Small intestine (tissue), 7 donors: Measurements from ENCODE around the gene TRAF2. TPM values are rescaled to one million over a fixed set of nuclear protein-coding genes. Genes with fewer than 3 reads are reported as not detected.
A peak's percentile ranks its signal among the peaks of the same experiment; 100 is the strongest.

Experiments used
- DNase-seq, 2 donors: peaks; one replicate each; pipeline versions ENCODE4 v3.0.0 to v3.0.0-alpha.2; 2013
- FAIRE-seq: peaks from 2 replicates; lab custom pipeline; 2012; peaks lifted over from hg19 to GRCh38; lab: Jason Lieb, UNC
- H3K27ac ChIP-seq, 3 donors: one replicate each; pipeline ENCODE4 v1.5.1; 2013; ENCODE audit warnings: low read length in 2 of 3, mild to moderate bottlenecking in 2 of 3, control low read depth in 1 of 3, inconsistent platforms in 1 of 3, low read depth in 1 of 3, moderate library complexity in 1 of 3
- H3K27me3 ChIP-seq, 3 donors: one replicate each; pipeline ENCODE4 v1.6.1; 2013; ENCODE audit warnings: low read length in 3 of 3, inconsistent platforms in 1 of 3; ENCODE audit not compliant: control insufficient read depth in 3 of 3, insufficient read depth in 3 of 3
- H3K36me3 ChIP-seq, 3 donors: one replicate each; pipeline ENCODE4 v1.6.1; 2013; ENCODE audit warnings: low read length in 3 of 3, inconsistent platforms in 1 of 3, low read depth in 1 of 3, mild to moderate bottlenecking in 1 of 3, moderate library complexity in 1 of 3; ENCODE audit not compliant: control insufficient read depth in 3 of 3, insufficient read depth in 2 of 3
- H3K4me1 ChIP-seq, 3 donors: one replicate each; pipeline ENCODE4 v1.6.1; 2013; ENCODE audit warnings: low read length in 2 of 3, inconsistent platforms in 1 of 3, low read depth in 1 of 3, mild to moderate bottlenecking in 1 of 3, moderate library complexity in 1 of 3; ENCODE audit not compliant: control insufficient read depth in 3 of 3, insufficient read depth in 2 of 3
- H3K4me3 ChIP-seq, 3 donors: one replicate each; pipeline ENCODE4 v1.5.1; 2013; ENCODE audit warnings: low read length in 3 of 3, control low read depth in 1 of 3, inconsistent platforms in 1 of 3, low read depth in 1 of 3, mild to moderate bottlenecking in 1 of 3, moderate library complexity in 1 of 3
- H3K9me3 ChIP-seq, 2 donors: one replicate each; pipeline ENCODE4 v1.6.1; 2013; ENCODE audit warnings: low read depth in 1 of 2, low read length in 1 of 2; ENCODE audit not compliant: control insufficient read depth in 2 of 2, insufficient read depth in 1 of 2
- WGBS, 3 donors: extraction: QIAGEN DNeasy Blood & Tissue Kit; methylation state at CpG; one replicate each; pipeline ENCODE4 v1.1.7; 2013; 5-methylcytosine and 5-hydroxymethylcytosine counted together
- polyA plus RNA-seq, 4 donors: library from polyadenylated mRNA; stranded (reverse) in 3 of 4; unstranded in 1 of 4; fragments of 200-250 nt in 3 of 4; fragments of 120-200 nt in 1 of 4; gene quantifications; one replicate each; pipeline versions ENCODE4 v1.2.1 to v1.2.3, GENCODE V29; 2013
- donor health status: healthy with polysubstance abuse.
- donor health status: control.
- donor health status: control.
- donor health status: Bipolar disorder and iron deficiency.
- donor health status: healthy.

TRAF2 gene
- polyA plus RNA-seq, 4 donors, result 11.2 to 20.9 (median 13.8) TPM

- WGBS, 3 donors, result 93 to 97% (median 93%) methylated on average over 8 to 9 of the region's 9 CpGs
These were observed 69.6 kb downstream of the TRAF2 start for GRCh38 chr9:136955943-136956335.

GRCh38 chr9:136956604-136957003, 70.3 kb downstream of the TRAF2 start:
- FAIRE-seq, result no peak
- WGBS, 3 donors, result 94 to 97% (median 94%) methylated on average over 4 of the region's 4 CpGs
- Histone ChIP-seq H3K27me3 (no peaks in the 10 kb centered on the region), H3K4me3 (no peak overlapping the region), H3K9me3 (no peaks in the 10 kb centered on the region), H3K27ac (no peak overlapping the region), H3K4me1 (peaks cover 0 to 9% (median 0%) of the 10 kb centered on the region in 3 donors), H3K36me3 (peaks cover 0 to 41% (median 0%) of the 10 kb centered on the region in 3 donors)
- DNase-seq, result no peak

More at GRCh38 chr9:136955943-136956335, 69.6 kb downstream of the TRAF2 start:
- no peak for FAIRE-seq
- H3K9me3 ChIP-seq, result no peaks in the 10 kb centered on the region
- no peak for DNase-seq
- H3K36me3 ChIP-seq, result peaks cover 0 to 47% (median 0%) of the 10 kb centered on the region in 3 donors
- peaks cover 0 to 16% (median 0%) of the 10 kb centered on the region in 3 donors for H3K4me1 ChIP-seq
- no peaks in the 10 kb centered on the region for H3K27me3 ChIP-seq
- no peak overlapping the region for H3K4me3 ChIP-seq
- no peak overlapping the region for H3K27ac ChIP-seq

- H3K4me1 ChIP-seq, result peaks cover 0 to under 1% (median 0%) of the 10 kb centered on the region in 3 donors
- H3K9me3 ChIP-seq, result no peaks in the 10 kb centered on the region
- 92 to 100% (median 94%) methylated on average over 1 of the region's 1 CpG for WGBS, 3 donors
- no peaks in the 10 kb centered on the region for H3K27me3 ChIP-seq
- no peak overlapping the region for H3K27ac ChIP-seq
- peaks cover 0 to 35% (median 0%) of the 10 kb centered on the region in 3 donors for H3K36me3 ChIP-seq
- no peak overlapping the region for H3K4me3 ChIP-seq
- FAIRE-seq (no peak), DNase-seq (no peak)
These were observed 71.1 kb downstream of the TRAF2 start for GRCh38 chr9:136957461-136957860.

GRCh38 chr9:136957901-136958300, 71.6 kb downstream of the TRAF2 start:
- no peak for FAIRE-seq
- no peak for DNase-seq
- peaks cover 0 to 31% (median 0%) of the 10 kb centered on the region in 3 donors for H3K36me3 ChIP-seq

GRCh38 chr9:136958473-136958872, 72.2 kb downstream of the TRAF2 start:
- 81 to 96% (median 93%) methylated on average over 5 to 7 of the region's 7 CpGs for WGBS, 3 donors
- no peaks in the 10 kb centered on the region for H3K27me3 ChIP-seq
- FAIRE-seq, result no peak
- no peak overlapping the region for H3K27ac ChIP-seq
- no peaks in the 10 kb centered on the region for H3K4me1 ChIP-seq
- no peak overlapping the region for H3K4me3 ChIP-seq
- H3K9me3 ChIP-seq, result no peaks in the 10 kb centered on the region
- H3K36me3 ChIP-seq, result peaks cover 0 to 26% (median 0%) of the 10 kb centered on the region in 3 donors
- DNase-seq, result no peak

More at GRCh38 chr9:136957901-136958300, 71.6 kb downstream of the TRAF2 start:
- Histone ChIP-seq H3K4me3 (no peak overlapping the region), H3K27ac (no peak overlapping the region), H3K9me3 (no peaks in the 10 kb centered on the region), H3K4me1 (no peaks in the 10 kb centered on the region), H3K27me3 (no peaks in the 10 kb centered on the region)
- WGBS, 3 donors, result 81 to 92% (median 90%) methylated on average over 6 of the region's 6 CpGs

- Histone ChIP-seq H3K4me3 (no peak overlapping the region), H3K36me3 (peaks cover 0 to 19% (median 0%) of the 10 kb centered on the region in 3 donors), H3K27ac (no peak overlapping the region), H3K9me3 (no peaks in the 10 kb centered on the region), H3K4me1 (peaks cover 0 to 2% (median 0%) of the 10 kb centered on the region in 3 donors), H3K27me3 (no peaks in the 10 kb centered on the region)
- DNase-seq (no peak), FAIRE-seq (no peak)
- WGBS, 3 donors, result 75 to 87% (median 85%) methylated on average over 18 to 28 of the region's 28 CpGs
These were observed 72.9 kb downstream of the TRAF2 start for GRCh38 chr9:136958898-136959850.

- 54 to 74% (median 60%) methylated on average over 17 to 19 of the region's 19 CpGs for WGBS, 3 donors
- Histone ChIP-seq H3K4me3 (no peak overlapping the region), H3K4me1 (peaks cover 0 to 10% (median 2%) of the 10 kb centered on the region in 3 donors), H3K36me3 (peaks cover 0 to 9% (median 0%) of the 10 kb centered on the region in 3 donors), H3K27me3 (no peaks in the 10 kb centered on the region), H3K27ac (no peak overlapping the region), H3K9me3 (no peaks in the 10 kb centered on the region)
- FAIRE-seq (no peak), DNase-seq (no peak)
These were observed 74.1 kb downstream of the TRAF2 start for GRCh38 chr9:136960212-136960937.

- H3K27ac ChIP-seq, result peak overlapping the region in 1 of 3 donors; percentile 8
- FAIRE-seq, result no peak
These were observed 74.6 kb downstream of the TRAF2 start for GRCh38 chr9:136960938-136961275.

More at GRCh38 chr9:136960938-136961275, 74.6 kb downstream of the TRAF2 start:
- Histone ChIP-seq H3K9me3 (no peaks in the 10 kb centered on the region), H3K36me3 (peaks cover 0 to 4% (median 0%) of the 10 kb centered on the region in 3 donors), H3K4me1 (peaks cover 0 to 10% (median 2%) of the 10 kb centered on the region in 3 donors), H3K4me3 (no peak overlapping the region), H3K27me3 (peaks cover 0 to 5% (median 0%) of the 10 kb centered on the region in 3 donors)
- 81 to 91% (median 86%) methylated on average over 14 to 15 of the region's 15 CpGs for WGBS, 3 donors
- DNase-seq, result no peak
